H1 (cell line): ENCODE results near the gene TK2. TPM values are rescaled to one million over a fixed set of nuclear protein-coding genes. Genes with fewer than 3 reads are reported as not detected.

ENCODE experiments used
- ATF3 ChIP-seq: IDR thresholded peaks from 2 replicates; pipeline ENCODE4 v1.6.1; 2011; ENCODE audit warnings: low read depth, mild to moderate bottlenecking, low read length; ENCODE audit not compliant: insufficient read depth
- polyA plus RNA-seq, 7 experiments: library from polyadenylated mRNA; depleted of rRNA in 3 of 7; stranded (reverse) in 5 of 7; unstranded in 2 of 7; fragments of >200 nt in 5 of 7; fragments of 200-250 nt in 2 of 7; gene quantifications; 1 replicate in 5 of 7; 2 replicates in 1 of 7; 4 replicates in 1 of 7; pipeline versions ENCODE4 v1.2.1 to v1.2.3, GENCODE V29; 2011 to 2013; ENCODE audit warnings: missing spikeins in 2 of 7, mixed read lengths in 2 of 7
- total RNA-seq: library from RNA; stranded (reverse); fragmentation: NEBNext Ultra II Directional; extraction: Animal tissue kit (Norgen Biotek cat#: 25700); gene quantifications from 2 replicates; pipeline ENCODE4 v1.2.1, GENCODE V29; 2021

TK2 gene
- total and polyA plus RNA-seq, 2 of the 8 experiments (the other 6 are each of a cell fraction or from before 2014, with no cell fraction given) = 2.7 to 3.6 TPM

- TF ChIP-seq ATF3 = no peak
These were observed 2.6 kb upstream of the TK2 start, which contains the start of gene CKLF (continued) for GRCh38 chr16:66552286-66553177.
